NCI-H2029 treated with DMSO at 0.1 percent for 48 hours (cell line): ENCODE results near the gene EIF1B.

Experiments used
- DNase-seq: peaks from one replicate; lab custom pipeline; 2025; lab: John Stamatoyannopoulos, UW

EIF1B gene

DNA sequence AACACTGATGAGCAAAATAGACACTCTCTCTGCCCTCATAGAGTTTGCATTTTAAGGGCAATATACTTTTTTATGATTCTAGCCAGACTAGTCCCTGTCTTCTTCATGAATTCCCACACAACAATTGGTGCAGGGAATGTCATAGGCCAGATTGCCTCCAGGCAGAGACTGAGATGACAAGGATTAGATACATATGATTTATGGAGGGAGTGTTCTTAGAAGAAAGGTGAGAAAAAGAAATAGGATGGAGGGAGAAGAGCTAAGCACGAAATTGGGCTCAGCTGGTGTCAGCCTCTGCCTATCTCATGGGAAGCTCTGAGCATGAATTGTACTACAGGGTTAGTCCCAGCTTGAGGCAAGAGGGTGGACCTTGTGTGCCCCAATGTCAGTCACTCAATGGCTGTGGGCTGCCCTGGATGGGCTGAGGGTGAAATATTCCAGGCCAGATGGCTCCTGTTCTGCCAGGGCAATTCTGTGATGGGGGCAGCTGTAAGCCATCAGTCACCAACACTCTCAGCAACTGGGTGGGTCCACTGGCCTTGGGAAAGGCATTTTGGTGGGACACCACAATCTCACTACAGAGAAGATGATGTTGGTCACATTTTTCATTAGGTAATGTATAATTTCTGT, 31.1 kb downstream of the EIF1B start:
- DNase-seq, result no peak

DNA sequence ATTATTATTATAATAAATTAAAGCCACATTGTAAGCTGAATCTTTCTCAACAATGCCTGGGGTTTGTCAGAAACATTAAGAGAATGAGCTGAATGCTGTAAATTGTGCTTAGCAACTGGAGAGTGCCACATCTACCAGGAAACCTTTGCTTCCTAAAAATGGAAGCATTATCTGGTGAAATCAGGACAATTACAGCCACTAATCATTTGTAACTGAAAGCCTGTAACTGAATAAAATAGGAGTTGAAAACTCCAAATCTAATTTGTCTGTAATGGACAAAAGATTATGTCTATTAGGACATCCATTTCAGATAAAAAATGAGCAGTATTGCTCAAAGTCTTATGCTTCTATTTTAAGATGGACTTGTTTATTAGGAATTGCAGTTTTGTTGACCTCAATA, 32.2 kb downstream of the EIF1B start:
- DNase-seq, result no peak

DNA sequence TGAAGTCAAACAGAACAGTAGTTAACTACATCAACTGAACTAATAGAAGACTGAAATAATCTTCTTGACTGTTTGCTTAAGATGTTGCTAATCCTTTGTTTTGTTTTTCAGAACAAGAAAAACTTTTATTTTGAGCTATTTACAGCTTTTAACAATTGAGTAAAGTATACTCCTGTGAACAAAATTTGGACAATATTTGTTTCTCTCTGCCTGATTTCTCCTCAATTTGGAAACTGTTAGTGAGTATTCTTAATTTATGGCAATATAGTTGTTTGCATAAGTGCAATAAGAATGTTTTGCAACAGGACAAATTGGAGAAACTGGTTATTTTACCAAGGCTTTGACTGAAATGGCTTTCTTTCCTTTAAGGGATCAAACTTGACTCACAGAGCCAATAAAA, 41.0 kb downstream of the EIF1B start:
- no peak for DNase-seq

DNA sequence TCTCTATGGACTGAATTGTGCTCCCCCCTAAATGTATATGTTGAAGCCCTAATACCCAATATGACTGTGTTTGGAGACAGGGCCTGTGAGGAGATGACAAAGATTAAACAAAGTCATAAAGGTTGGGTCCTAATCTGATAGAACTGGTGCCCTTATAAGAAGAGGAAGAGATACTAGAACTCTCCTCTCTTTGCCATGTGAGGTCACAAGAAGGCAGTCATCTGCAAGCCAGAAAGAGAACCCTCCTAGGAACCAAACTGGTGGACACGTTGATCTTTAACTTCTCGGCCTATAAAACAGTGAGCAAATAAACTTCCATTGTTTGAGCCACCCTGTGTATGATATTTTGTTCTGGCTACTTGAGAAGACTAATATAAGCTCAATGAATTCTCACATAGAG, 45.9 kb downstream of the EIF1B start:
- no peak for DNase-seq

DNA sequence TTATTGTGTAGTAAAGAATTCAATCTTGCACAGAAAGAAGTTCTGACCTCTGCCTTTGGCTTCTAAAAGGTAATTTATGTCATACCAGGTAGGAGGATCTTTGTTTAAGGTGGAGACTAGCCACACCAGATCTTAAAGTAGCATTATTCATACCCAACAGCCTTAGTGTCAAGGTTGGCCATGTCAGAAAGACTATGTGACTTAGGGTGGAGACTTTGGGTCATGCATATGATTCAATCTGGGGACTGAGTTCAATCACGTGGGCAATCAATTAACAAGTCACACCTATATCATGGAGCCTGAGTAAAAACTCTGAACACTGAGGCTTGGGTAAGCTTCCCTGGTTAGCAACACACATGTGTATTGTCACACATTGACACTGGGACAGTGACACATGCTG, 48.9 kb downstream of the EIF1B start:
- DNase-seq, result no peak
